IMR-90 (cell line): ENCODE data around the gene RASGRP1. TPM values are rescaled to one million over a fixed set of nuclear protein-coding genes. Genes with fewer than 3 reads are reported as not detected.

ENCODE experiments used
- ATAC-seq: fragments of 200-7000 bp; cut with Tn5 transposase; 2 replicates; pipeline ENCODE4 v1.9.1; 2020; ENCODE audit warnings: low read depth, mild to moderate bottlenecking, moderate library complexity
- BruUV-seq: library from RNA; stranded (reverse); fragments of 400-500 nt; replicated peaks from 2 replicates; lab custom pipeline; 2021; lab: Mats Ljungman, UMichigan
- CTCF ChIA-PET: fragments of 300-600 bp; formaldehyde crosslinking; extraction: SDS; loops from one replicate; lab custom pipeline; 2021; ENCODE audit warnings: antibody characterized with exemption; lab: Yijun Ruan, JAX
- POLR2A ChIA-PET: fragments of 300-600 bp; sonication (Branson Sonifier 250); formaldehyde crosslinking; loops from one replicate; lab custom pipeline; 2022; ENCODE audit warnings: antibody characterized with exemption; ENCODE audit not compliant: unreplicated experiment; lab: Charles Lee
- DNase-seq: peaks from one replicate; pipeline ENCODE4 v3.0.0; 2013
- H2AFZ ChIP-seq: replicated peaks from 2 replicates; pipeline ENCODE3; 2013; ENCODE audit warnings: low read length, mild to moderate bottlenecking; ENCODE audit not compliant: poor library complexity
- H2AK5ac ChIP-seq: 2 replicates; pipeline ENCODE4 v1.6.1; 2013; ENCODE audit warnings: low read depth, low read length, inconsistent platforms
- H2AK9ac ChIP-seq: replicated peaks from 2 replicates; pipeline ENCODE3; 2013; ENCODE audit warnings: mild to moderate bottlenecking, low read depth, low read length, moderate library complexity; ENCODE audit not compliant: poor library complexity
- H2BK120ac ChIP-seq: 2 replicates; pipeline ENCODE4 v1.6.1; 2013; ENCODE audit warnings: low read depth, low read length, inconsistent platforms
- H2BK15ac ChIP-seq: 3 replicates; pipeline ENCODE4 v1.6.1; 2013; ENCODE audit warnings: low read depth, low read length, inconsistent platforms
- H2BK20ac ChIP-seq: 2 replicates; pipeline ENCODE4 v1.6.1; 2013; ENCODE audit warnings: low read depth, mild to moderate bottlenecking, inconsistent platforms, low read length, moderate library complexity
- H2BK5ac ChIP-seq: 2 replicates; pipeline ENCODE4 v1.6.1; 2013; ENCODE audit warnings: mild to moderate bottlenecking, low read depth, low read length, inconsistent platforms; ENCODE audit not compliant: poor library complexity, severe bottlenecking
- H3K14ac ChIP-seq: replicated peaks from 2 replicates; pipeline ENCODE4 v1.6.1; 2013; ENCODE audit warnings: low read depth, low read length, inconsistent platforms
- H3K18ac ChIP-seq: 2 replicates; pipeline ENCODE4 v1.6.1; 2013; ENCODE audit warnings: low read depth, low read length, control low read depth
- H3K23ac ChIP-seq: 2 replicates; pipeline ENCODE4 v1.6.1; 2013; ENCODE audit warnings: low read depth, low read length, inconsistent platforms
- H3K27ac ChIP-seq: 2 replicates; pipeline ENCODE4 v1.5.1; 2013; ENCODE audit warnings: mild to moderate bottlenecking, control low read depth, low read length; ENCODE audit not compliant: insufficient read depth
- H3K27me3 ChIP-seq: 2 replicates; pipeline ENCODE4 v1.6.1; 2013; ENCODE audit warnings: low read length; ENCODE audit not compliant: control insufficient read depth, insufficient read depth
- H3K36me3 ChIP-seq: 2 replicates; pipeline ENCODE4 v1.6.1; 2013; ENCODE audit warnings: low read length, mixed read lengths; ENCODE audit not compliant: control insufficient read depth, insufficient read depth
- H3K4ac ChIP-seq: 2 replicates; pipeline ENCODE4 v1.6.1; 2013; ENCODE audit warnings: low read depth, low read length, inconsistent platforms
- H3K4me1 ChIP-seq: 2 replicates; pipeline ENCODE4 v1.6.1; 2013; ENCODE audit warnings: low read length, mixed read lengths; ENCODE audit not compliant: control insufficient read depth, insufficient read depth
- H3K4me2 ChIP-seq: 2 replicates; pipeline ENCODE4 v1.6.1; 2013; ENCODE audit warnings: low read depth, mild to moderate bottlenecking, control low read depth, low read length, moderate library complexity
- H3K4me3 ChIP-seq: 2 replicates; pipeline ENCODE4 v1.5.1; 2013; ENCODE audit warnings: low read depth, mild to moderate bottlenecking, control low read depth, low read length, moderate library complexity; ENCODE audit not compliant: insufficient read depth
- H3K56ac ChIP-seq: 2 replicates; pipeline ENCODE4 v1.6.1; 2013; ENCODE audit warnings: low read length, inconsistent platforms; ENCODE audit not compliant: insufficient read depth; ENCODE audit errors: extremely low read depth
- H3K79me1 ChIP-seq, 2 experiments: 2 replicates each; pipeline ENCODE4 v1.6.1; 2013; ENCODE audit warnings: low read length in 2 of 2, inconsistent platforms in 1 of 2, low read depth in 1 of 2
- H3K9ac ChIP-seq: 2 replicates; pipeline ENCODE4 v1.6.1; 2013; ENCODE audit warnings: low read depth, low read length, control low read depth
- H3K9me1 ChIP-seq: 2 replicates; pipeline ENCODE4 v1.6.1; 2013; ENCODE audit warnings: low read length, inconsistent platforms; ENCODE audit not compliant: insufficient read depth
- H3K9me3 ChIP-seq: 2 replicates; pipeline ENCODE4 v1.6.1; 2013; ENCODE audit warnings: low read length; ENCODE audit not compliant: control insufficient read depth, insufficient read depth
- H4K20me1 ChIP-seq: 2 replicates; pipeline ENCODE4 v1.6.1; 2013; ENCODE audit warnings: low read length, inconsistent platforms; ENCODE audit not compliant: insufficient read depth
- H4K5ac ChIP-seq: 2 replicates; pipeline ENCODE4 v1.6.1; 2013; ENCODE audit warnings: mild to moderate bottlenecking, low read depth, low read length, control low read depth
- H4K8ac ChIP-seq, 2 experiments: 2 replicates each; pipeline ENCODE4 v1.6.1; 2013; ENCODE audit warnings: low read depth in 2 of 2, low read length in 2 of 2, control low read depth in 1 of 2, inconsistent platforms in 1 of 2
- H4K91ac ChIP-seq: 2 replicates; pipeline ENCODE4 v1.6.1; 2013; ENCODE audit warnings: low read depth, low read length, inconsistent platforms; ENCODE audit not compliant: insufficient read depth
- CTCF ChIP-seq: conservative IDR thresholded peaks from 2 replicates; pipeline ENCODE4 v1.5.1; 2012; ENCODE audit warnings: mild to moderate bottlenecking, low read depth, low read length, improper control_type of control experiment
- MAFK ChIP-seq: IDR thresholded peaks from 2 replicates; pipeline ENCODE4 v1.6.1; 2012; ENCODE audit warnings: low read depth, low read length, improper control_type of control experiment
- MAZ ChIP-seq: IDR thresholded peaks from 2 replicates; pipeline ENCODE4 v1.6.1; 2012; ENCODE audit warnings: low read depth, mild to moderate bottlenecking, low read length, improper control_type of control experiment, moderate library complexity, borderline replicate concordance
- MXI1 ChIP-seq: IDR thresholded peaks from 2 replicates; pipeline ENCODE4 v1.6.1; 2012; ENCODE audit warnings: low read depth, mild to moderate bottlenecking, low read length, moderate library complexity, borderline replicate concordance
- SMC3 ChIP-seq: fragments of 150-350 bp; IDR thresholded peaks from 2 replicates; pipeline ENCODE4 v1.6.1; 2016; ENCODE audit warnings: low read depth, mild to moderate bottlenecking, antibody characterized with exemption, low read length, moderate library complexity
- WGBS, 2 experiments: methylation state at CpG; one replicate each; pipeline versions ENCODE4 v1.1.5 to v1.1.7; 2013; ENCODE audit warnings: missing lambda C conversion rate in 2 of 2; ENCODE audit not compliant: insufficient read length in 1 of 2; ENCODE audit errors: extremely low coverage in 2 of 2; 5-methylcytosine and 5-hydroxymethylcytosine counted together
- dilution Hi-C: fragments of 300-500 bp; cut with HindIII; formaldehyde crosslinking; loops from one replicate; pipeline ENCODE4 v1.14.3; 2018; ENCODE audit warnings: low sequenced_read_pairs; ENCODE audit not compliant: unreplicated experiment
- in situ Hi-C: fragments of 300-500 bp; cut with MboI; formaldehyde crosslinking; loops from 3 replicates; pipeline ENCODE4 v1.14.3; 2019; ENCODE audit warnings: low sequenced_read_pairs, inconsistent platforms, mixed read lengths
- intact Hi-C: fragments of 100-400 bp; cut with micrococcal nuclease; formaldehyde crosslinking; loops from 2 replicates; pipeline ENCODE4 v1.10.0; 2022
- polyA plus RNA-seq, 3 experiments: library from polyadenylated mRNA; depleted of rRNA; stranded (reverse); fragments of >200 nt; gene quantifications; 2 replicates each; pipeline ENCODE4 v1.2.3, GENCODE V29; 2012; ENCODE audit warnings: low replicate concordance in 1 of 3
- total RNA-seq: library from RNA; depleted of rRNA; stranded (reverse); fragments of >200 nt; gene quantifications from 2 replicates; pipeline ENCODE4 v1.2.3, GENCODE V29; 2012

The RASGRP1 gene
- total and polyA plus RNA-seq, 2 of the 4 experiments (the other 2 are of a cell fraction) = 1.4 to 3.2 TPM

GRCh38 chr15:38577424-38577987, 12.9 kb upstream of the RASGRP1 start:
- CTCF ChIA-PET = no interaction called here

More at GRCh38 chr15:38577424-38577987, 12.9 kb upstream of the RASGRP1 start:
- Histone ChIP-seq H2BK20ac (no peak overlapping the region), H3K23ac (no peak overlapping the region), H2BK5ac (no peak overlapping the region), H4K5ac (no peak overlapping the region), H3K79me1 (no peaks in the 10 kb centered on the region), H3K14ac (no peak overlapping the region), H3K36me3 (no peaks in the 10 kb centered on the region), H3K9me3 (no peaks in the 10 kb centered on the region), H3K9ac (no peak overlapping the region), H3K9me1 (no peaks in the 10 kb centered on the region), H3K4me3 (no peak overlapping the region), H2BK120ac (no peak overlapping the region), H4K20me1 (no peaks in the 10 kb centered on the region), H2AFZ (no peak overlapping the region), H3K4ac (no peak overlapping the region), H4K8ac (no peak overlapping the region), H3K27ac (no peak overlapping the region), H4K91ac (no peak overlapping the region), H3K4me1 (no peaks in the 10 kb centered on the region), H3K56ac (no peak overlapping the region), H2AK9ac (no peak overlapping the region), H2BK15ac (no peak overlapping the region), H2AK5ac (no peak overlapping the region), H3K18ac (no peak overlapping the region), H3K27me3 (peaks cover 48% of the 10 kb centered on the region), H3K4me2 (no peak overlapping the region)
- WGBS, 2 experiments = no CpG with 5 or more reads among the region's 7 CpGs
- ATAC-seq (no peak), DNase-seq (no peak)
- TF ChIP-seq MAZ = no peak
- no peak for TF ChIP-seq SMC3
- TF ChIP-seq MXI1 = no peak
- no peak for TF ChIP-seq MAFK
- no peak for TF ChIP-seq CTCF
- intact Hi-C loops (no loop called here), in situ Hi-C loops (no loop called here), dilution Hi-C loops (no loop called here)
- POLR2A ChIA-PET = no interaction called here
- BruUV-seq = no TSS peak
